ENCODE results near the gene LRP2.
"Not testable (repeated sequence)": the region's sequence is repeated elsewhere in the genome, so short reads cannot be mapped to it uniquely, and the experiment has no call there.

- TF ChIP-seq, protein P1, sequence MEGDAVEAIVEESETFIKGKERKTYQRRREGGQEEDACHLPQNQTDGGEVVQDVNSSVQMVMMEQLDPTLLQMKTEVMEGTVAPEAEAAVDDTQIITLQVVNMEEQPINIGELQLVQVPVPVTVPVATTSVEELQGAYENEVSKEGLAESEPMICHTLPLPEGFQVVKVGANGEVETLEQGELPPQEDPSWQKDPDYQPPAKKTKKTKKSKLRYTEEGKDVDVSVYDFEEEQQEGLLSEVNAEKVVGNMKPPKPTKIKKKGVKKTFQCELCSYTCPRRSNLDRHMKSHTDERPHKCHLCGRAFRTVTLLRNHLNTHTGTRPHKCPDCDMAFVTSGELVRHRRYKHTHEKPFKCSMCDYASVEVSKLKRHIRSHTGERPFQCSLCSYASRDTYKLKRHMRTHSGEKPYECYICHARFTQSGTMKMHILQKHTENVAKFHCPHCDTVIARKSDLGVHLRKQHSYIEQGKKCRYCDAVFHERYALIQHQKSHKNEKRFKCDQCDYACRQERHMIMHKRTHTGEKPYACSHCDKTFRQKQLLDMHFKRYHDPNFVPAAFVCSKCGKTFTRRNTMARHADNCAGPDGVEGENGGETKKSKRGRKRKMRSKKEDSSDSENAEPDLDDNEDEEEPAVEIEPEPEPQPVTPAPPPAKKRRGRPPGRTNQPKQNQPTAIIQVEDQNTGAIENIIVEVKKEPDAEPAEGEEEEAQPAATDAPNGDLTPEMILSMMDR (IDR thresholded peaks at IDR 0.05 in 2 of 3, conservative IDR thresholded peaks at IDR 0.05 in 1 of 3; ENCODE audit: control insufficient read depth in 2 of 3, extremely low read depth in 1 of 3, insufficient read depth in 1 of 3, low read depth in 3 of 3, low read length in 3 of 3), result not testable (repeated sequence)
- TF ChIP-seq SIN3A (IDR thresholded peaks at IDR 0.05; ENCODE audit: low read depth, low read length); SPI1 (IDR thresholded peaks at IDR 0.05; ENCODE audit: borderline replicate concordance, insufficient read depth, low read depth, low read length); EP300 (IDR thresholded peaks at IDR 0.05; ENCODE audit: borderline replicate concordance in 1 of 2, control insufficient read depth in 1 of 2, low read depth in 2 of 2, low read length in 2 of 2); ZNF24 (IDR thresholded peaks at IDR 0.05); HCFC1 (IDR thresholded peaks at IDR 0.05; ENCODE audit: low read length); NFXL1 (IDR thresholded peaks at IDR 0.05; ENCODE audit: borderline replicate concordance); CBFB (IDR thresholded peaks at IDR 0.05; ENCODE audit: low read depth); SREBF2 (IDR thresholded peaks at IDR 0.05; ENCODE audit: low read length); CHD4 (IDR thresholded peaks at IDR 0.05); RFX5 (IDR thresholded peaks at IDR 0.05; ENCODE audit: low read depth, low read length); ZBTB4 (CRISPR knock-in tag; IDR thresholded peaks at IDR 0.05); POLR2A (IDR thresholded peaks at IDR 0.05; ENCODE audit: low read depth, low read length): not testable (repeated sequence)
- TF ChIP-seq, protein P2, sequence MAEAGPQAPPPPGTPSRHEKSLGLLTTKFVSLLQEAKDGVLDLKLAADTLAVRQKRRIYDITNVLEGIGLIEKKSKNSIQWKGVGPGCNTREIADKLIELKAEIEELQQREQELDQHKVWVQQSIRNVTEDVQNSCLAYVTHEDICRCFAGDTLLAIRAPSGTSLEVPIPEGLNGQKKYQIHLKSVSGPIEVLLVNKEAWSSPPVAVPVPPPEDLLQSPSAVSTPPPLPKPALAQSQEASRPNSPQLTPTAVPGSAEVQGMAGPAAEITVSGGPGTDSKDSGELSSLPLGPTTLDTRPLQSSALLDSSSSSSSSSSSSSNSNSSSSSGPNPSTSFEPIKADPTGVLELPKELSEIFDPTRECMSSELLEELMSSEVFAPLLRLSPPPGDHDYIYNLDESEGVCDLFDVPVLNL (IDR thresholded peaks at IDR 0.05; ENCODE audit: low read depth, low read length), result not testable (repeated sequence)
Measured at GRCh38 chr2:169327837-169328236, 34.5 kb downstream of the LRP2 start.

All from GM12878 (cell line).